Neuronal stem cell (in vitro differentiated cells): Measurements from ENCODE around the gene VSX2.
A peak's percentile ranks its signal among the peaks of the same experiment; 100 is the strongest.

Source experiments
- DNase-seq: peaks from one replicate; pipeline ENCODE4 v3.0.0-alpha.2; 2013; ENCODE audit warnings: low spot score
- H2AFZ ChIP-seq: one replicate; pipeline ENCODE4 v1.6.1; 2013; ENCODE audit warnings: mild to moderate bottlenecking, low read length, inconsistent platforms
- H2AK5ac ChIP-seq: 2 replicates; pipeline ENCODE4 v1.6.1; 2013; ENCODE audit warnings: low read depth, mild to moderate bottlenecking, inconsistent platforms, low read length, moderate library complexity, mixed read lengths
- H2BK120ac ChIP-seq: 2 replicates; pipeline ENCODE4 v1.6.1; 2013; ENCODE audit warnings: low read depth, mild to moderate bottlenecking, inconsistent platforms, low read length, moderate library complexity, mixed read lengths
- H2BK12ac ChIP-seq: one replicate; pipeline ENCODE4 v1.6.1; 2013; ENCODE audit warnings: low read length, inconsistent platforms
- H2BK15ac ChIP-seq: 2 replicates; pipeline ENCODE4 v1.6.1; 2013; ENCODE audit warnings: mild to moderate bottlenecking, low read length, inconsistent platforms, mixed read lengths
- H2BK5ac ChIP-seq: one replicate; pipeline ENCODE4 v1.6.1; 2013; ENCODE audit warnings: inconsistent platforms, mild to moderate bottlenecking, low read length, moderate library complexity
- H3K14ac ChIP-seq: one replicate; pipeline ENCODE4 v1.6.1; 2013; ENCODE audit warnings: low read length, inconsistent platforms
- H3K18ac ChIP-seq: 2 replicates; pipeline ENCODE4 v1.6.1; 2013; ENCODE audit warnings: low read length, inconsistent platforms
- H3K23ac ChIP-seq: 2 replicates; pipeline ENCODE4 v1.6.1; 2013; ENCODE audit warnings: low read depth, mild to moderate bottlenecking, mixed read lengths, low read length, inconsistent platforms; ENCODE audit not compliant: poor library complexity
- H3K27ac ChIP-seq: replicated peaks from 3 replicates; pipeline ENCODE4 v1.5.1; 2013; ENCODE audit warnings: low read length, inconsistent platforms
- H3K27me3 ChIP-seq, 3 experiments: 2 replicates each; pipeline ENCODE4 v1.6.1; 2013; ENCODE audit warnings: low read length in 3 of 3, mild to moderate bottlenecking in 2 of 3, inconsistent platforms in 1 of 3, low read depth in 1 of 3, mixed read lengths in 1 of 3, moderate library complexity in 1 of 3; ENCODE audit not compliant: control insufficient read depth in 3 of 3, insufficient read depth in 3 of 3
- H3K36me3 ChIP-seq, 2 donors: replicated peaks in 1 of 2; 2 replicates each; pipeline ENCODE4 v1.6.1; 2013; ENCODE audit warnings: low read length in 2 of 2; ENCODE audit not compliant: control insufficient read depth in 2 of 2, insufficient read depth in 2 of 2
- H3K4ac ChIP-seq: 2 replicates; pipeline ENCODE4 v1.6.1; 2013; ENCODE audit warnings: inconsistent platforms, mild to moderate bottlenecking, low read length, moderate library complexity
- H3K4me1 ChIP-seq, 2 donors: 1 replicate in 1 of 2; 2 replicates in 1 of 2; pipeline ENCODE4 v1.6.1; 2013; ENCODE audit warnings: low read length in 2 of 2, low read depth in 1 of 2; ENCODE audit not compliant: control insufficient read depth in 2 of 2, insufficient read depth in 1 of 2
- H3K4me2 ChIP-seq: one replicate; pipeline ENCODE4 v1.6.1; 2013; ENCODE audit warnings: mild to moderate bottlenecking, low read length, inconsistent platforms; ENCODE audit not compliant: insufficient read depth, poor library complexity, severe bottlenecking
- H3K4me3 ChIP-seq, 2 donors: 2 replicates each; pipeline ENCODE4 v1.5.1; 2013; ENCODE audit warnings: low read length in 2 of 2, mild to moderate bottlenecking in 2 of 2, inconsistent platforms in 1 of 2, moderate library complexity in 1 of 2
- H3K79me1 ChIP-seq: one replicate; pipeline ENCODE4 v1.6.1; 2013; ENCODE audit warnings: low read depth, mild to moderate bottlenecking, inconsistent platforms, low read length, moderate library complexity
- H3K9ac ChIP-seq: one replicate; pipeline ENCODE4 v1.6.1; 2013; ENCODE audit warnings: mild to moderate bottlenecking, low read depth, low read length, inconsistent platforms; ENCODE audit not compliant: poor library complexity
- H3K9me3 ChIP-seq, 2 donors: replicated peaks in 1 of 2; 2 replicates each; pipeline versions ENCODE3 to v1.6.1; 2013; ENCODE audit warnings: low read length in 2 of 2, mild to moderate bottlenecking in 2 of 2, inconsistent platforms in 1 of 2, low read depth in 1 of 2, mixed read lengths in 1 of 2, moderate library complexity in 1 of 2; ENCODE audit not compliant: control insufficient read depth in 2 of 2, insufficient read depth in 1 of 2
- H4K8ac ChIP-seq: one replicate; pipeline ENCODE4 v1.6.1; 2013; ENCODE audit warnings: low read depth, mild to moderate bottlenecking, inconsistent platforms, low read length, moderate library complexity
- H4K91ac ChIP-seq: one replicate; pipeline ENCODE4 v1.6.1; 2013; ENCODE audit warnings: low read length, low read depth, mild to moderate bottlenecking, inconsistent platforms; ENCODE audit not compliant: poor library complexity
- WGBS, 2 donors: extraction: QIAGEN DNeasy Blood & Tissue Kit; methylation state at CpG; one replicate each; pipeline ENCODE4 v1.1.7; 2013; ENCODE audit warnings: missing lambda C conversion rate in 2 of 2, mixed read lengths in 1 of 2; ENCODE audit not compliant: insufficient read length in 2 of 2, insufficient replicate concordance in 1 of 2; ENCODE audit errors: extremely low coverage in 2 of 2; 5-methylcytosine and 5-hydroxymethylcytosine counted together

VSX2 gene

DNA sequence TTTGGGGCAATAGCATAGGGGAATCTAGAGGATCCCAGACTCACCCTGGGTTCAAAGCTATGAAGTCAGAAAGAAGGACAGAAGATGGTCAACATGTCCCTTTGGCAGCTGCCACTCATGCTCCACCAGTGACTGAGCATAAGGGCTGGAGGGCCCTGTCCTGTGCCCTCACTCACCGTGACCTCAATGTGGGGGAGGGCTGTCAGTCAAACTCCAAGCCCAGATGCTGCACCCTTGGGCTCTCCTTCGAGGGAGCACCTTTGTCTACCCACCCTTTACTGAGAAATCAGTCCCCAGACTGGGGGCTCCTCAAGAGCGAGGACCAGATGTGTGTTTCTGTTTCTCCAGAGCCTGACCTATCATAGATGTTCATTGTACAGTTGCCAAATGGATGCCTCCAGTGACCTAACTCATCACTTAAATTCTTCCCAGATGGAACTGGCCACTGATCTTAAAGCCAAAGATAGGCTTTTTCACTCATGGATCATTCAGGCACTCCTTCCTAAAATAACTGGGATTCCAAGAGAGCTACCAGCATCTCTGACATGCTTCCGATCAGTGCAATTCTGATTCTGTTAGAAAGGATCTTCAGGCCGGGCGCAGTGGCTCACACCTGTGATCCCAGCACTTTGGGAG lies 27.2 kb upstream of the VSX2 start:
- no CpG with 5 or more reads among the region's 6 CpGs for WGBS, 2 donors
- no peak overlapping the region for H3K9ac ChIP-seq
- H3K79me1 ChIP-seq, result no peaks in the 10 kb centered on the region
- H3K23ac ChIP-seq, result no peak overlapping the region
- no peak overlapping the region for H4K8ac ChIP-seq
- H3K4me1 ChIP-seq, result peaks cover 0 to 12% of the 10 kb centered on the region in 2 donors
- H3K4me2 ChIP-seq, result no peak overlapping the region
- no peak for DNase-seq
- H3K18ac ChIP-seq, result no peak overlapping the region
- H2BK12ac ChIP-seq, result no peak overlapping the region
- no peaks in the 10 kb centered on the region for H3K36me3 ChIP-seq
- no peak overlapping the region for H2BK5ac ChIP-seq
- H3K14ac ChIP-seq, result no peak overlapping the region
- no peak overlapping the region for H3K4me3 ChIP-seq
- H2AK5ac ChIP-seq, result no peak overlapping the region
- H3K4ac ChIP-seq, result no peak overlapping the region
- H2BK15ac ChIP-seq, result no peak overlapping the region
- no peak overlapping the region for H3K27ac ChIP-seq
- no peak overlapping the region for H2AFZ ChIP-seq
- H3K9me3 ChIP-seq, result no peaks in the 10 kb centered on the region
- H2BK120ac ChIP-seq, result no peak overlapping the region
- no peak overlapping the region for H4K91ac ChIP-seq
- H3K27me3 ChIP-seq, result peaks cover 0 to 30% (median 0%) of the 10 kb centered on the region in 3 experiments

DNA sequence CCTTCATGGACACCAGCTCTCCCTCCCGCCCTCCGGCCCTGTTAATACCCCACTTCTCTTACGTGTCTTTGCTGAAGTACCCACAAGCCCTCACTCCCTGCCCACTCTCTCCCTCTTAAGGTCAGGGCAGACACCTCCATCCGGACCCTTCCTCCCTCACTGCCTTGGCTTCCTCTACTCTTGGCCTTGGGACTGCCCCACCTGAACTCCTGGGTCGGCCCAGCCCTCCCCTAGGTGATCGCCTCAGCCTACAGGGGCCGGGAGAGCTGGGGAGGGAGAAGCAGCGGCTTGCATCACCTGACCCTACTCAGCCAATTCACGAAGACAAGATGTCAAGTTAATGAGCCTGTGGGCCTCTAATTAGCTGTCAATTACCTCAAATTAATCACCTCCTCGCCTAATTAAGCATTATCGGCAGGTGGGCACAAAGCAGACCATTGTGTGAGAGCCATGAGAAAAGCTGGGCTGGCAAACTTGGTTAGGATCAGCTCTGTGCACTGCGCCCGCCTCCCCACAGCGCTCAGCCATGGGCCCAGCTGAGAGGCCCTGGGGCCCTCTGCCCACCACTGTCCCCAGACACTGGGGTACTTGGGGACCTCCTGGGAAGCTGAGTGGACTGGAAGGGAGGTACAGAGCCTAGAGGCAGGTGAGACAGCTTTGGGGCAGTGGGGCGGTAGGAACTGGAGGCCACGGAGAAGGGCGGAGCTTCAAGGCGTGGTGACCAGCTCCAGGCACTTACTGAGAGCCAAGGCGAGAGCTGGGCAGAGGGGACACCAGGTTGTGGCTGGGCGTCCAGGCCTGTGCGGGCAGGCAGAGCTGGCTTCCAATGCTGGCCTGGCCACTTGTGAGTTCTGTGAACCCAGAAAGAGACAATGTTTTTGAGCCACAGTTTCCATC lies 25.1 kb upstream of the VSX2 start:
- WGBS, 2 donors, result no CpG with 5 or more reads among the region's 21 CpGs
- H2BK5ac ChIP-seq, result peak overlapping the region; percentile 44
- no peaks in the 10 kb centered on the region for H3K9me3 ChIP-seq
- no peak overlapping the region for H3K4me2 ChIP-seq
- peaks cover 0 to 48% (median 7%) of the 10 kb centered on the region in 3 experiments for H3K27me3 ChIP-seq
- no peak overlapping the region for H2BK15ac ChIP-seq
- no peak overlapping the region for H3K4ac ChIP-seq
- no peaks in the 10 kb centered on the region for H3K79me1 ChIP-seq
- DNase-seq, result no peak
- no peak overlapping the region for H3K14ac ChIP-seq
- H4K91ac ChIP-seq, result no peak overlapping the region
- H3K4me1 ChIP-seq, result peaks cover 0 to 11% of the 10 kb centered on the region in 2 donors
- H2BK12ac ChIP-seq, result peak overlapping the region; percentile 85
- H3K9ac ChIP-seq, result no peak overlapping the region
- H2BK120ac ChIP-seq, result no peak overlapping the region
- H3K23ac ChIP-seq, result no peak overlapping the region
- no peaks in the 10 kb centered on the region for H3K36me3 ChIP-seq
- H4K8ac ChIP-seq, result peak overlapping the region; percentile 58
- peak overlapping the region; percentile 88 for H2AK5ac ChIP-seq
- no peak overlapping the region for H3K4me3 ChIP-seq
- peak overlapping the region; percentile 83 for H3K18ac ChIP-seq
- H3K27ac ChIP-seq, result no peak overlapping the region
- H2AFZ ChIP-seq, result no peak overlapping the region

DNA sequence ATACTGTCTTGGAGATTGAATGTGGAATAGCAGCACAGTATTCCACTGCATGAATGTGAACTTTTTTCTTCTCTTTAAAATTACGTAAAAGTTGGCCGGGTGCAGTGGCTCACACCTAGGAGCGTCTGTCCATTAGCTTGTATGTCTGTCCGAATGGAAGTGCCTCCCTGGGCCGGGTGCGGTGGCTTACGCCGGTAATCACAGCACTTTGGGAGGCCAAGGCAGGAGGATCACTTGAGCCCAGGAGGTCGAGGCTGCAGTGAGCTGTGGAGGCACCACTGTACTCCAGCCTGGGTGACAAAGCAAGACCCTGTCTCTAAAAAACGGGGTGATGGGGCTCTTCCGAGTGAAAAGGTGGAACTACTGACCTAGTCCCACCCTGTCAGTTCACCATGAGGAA lies 22.6 kb upstream of the VSX2 start:
- Histone ChIP-seq H3K4me2 (no peak overlapping the region), H3K36me3 (no peaks in the 10 kb centered on the region), H4K8ac (no peak overlapping the region), H3K27me3 (peaks cover 0 to 72% (median 7%) of the 10 kb centered on the region in 3 experiments), H3K9me3 (no peaks in the 10 kb centered on the region), H3K18ac (no peak overlapping the region), H3K4ac (no peak overlapping the region), H2AFZ (no peak overlapping the region), H2AK5ac (peak overlapping the region; percentile 1), H4K91ac (no peak overlapping the region), H2BK5ac (no peak overlapping the region), H2BK15ac (no peak overlapping the region), H3K27ac (no peak overlapping the region), H3K23ac (no peak overlapping the region), H3K79me1 (no peaks in the 10 kb centered on the region), H3K4me3 (no peak overlapping the region), H2BK12ac (no peak overlapping the region), H3K4me1 (peaks cover 0 to 14% of the 10 kb centered on the region in 2 donors), H2BK120ac (no peak overlapping the region), H3K9ac (no peak overlapping the region), H3K14ac (no peak overlapping the region)
- DNase-seq, result no peak
- WGBS, 2 donors, result no CpG with 5 or more reads among the region's 11 CpGs
